Right kidney (tissue), 9 donors: Measurements from ENCODE around the gene SPATA31A3.
"Not testable (repeated sequence)": the region's sequence is repeated elsewhere in the genome, so short reads cannot be mapped to it uniquely, and the experiment has no call there.

ENCODE experiments used
- DNase-seq: peaks from one replicate; pipeline ENCODE4 v3.0.0-alpha.2; 2016
- long read RNA-seq, 8 donors: transcript quantifications; one replicate each; lab custom pipeline, GENCODE V29; 2026

Gene SPATA31A3
- long read RNA-seq, donor 1 = 0 reads
- long read RNA-seq, donor 2 = 0 reads
- long read RNA-seq, donor 3 = 0 reads
- long read RNA-seq, donor 4 = 0 reads
- long read RNA-seq, donor 5 = 0 reads
- long read RNA-seq, donor 6 = 0 reads
- long read RNA-seq, donor 7 = 0 reads
- long read RNA-seq, donor 8 = 0 reads

- not testable (repeated sequence) for DNase-seq
Observed at GRCh38 chr9:66992450-66992849, at the start of gene SPATA31A3. Gene SPATA31A3 (minus strand): TSS chr9:66992550. CDS start chr9:66992521, 29 bp downstream.

GRCh38 chr9:66952576-66952975 is 39.8 kb downstream of the SPATA31A3 start:
- DNase-seq = not testable (repeated sequence)

GRCh38 chr9:66942400-66943155 is 49.8 kb downstream of the SPATA31A3 start:
- not testable (repeated sequence) for DNase-seq

- DNase-seq = not testable (repeated sequence)
Observed at GRCh38 chr9:66939878-66940830, 52.2 kb downstream of the SPATA31A3 start.

GRCh38 chr9:66938322-66938721 is 54.0 kb downstream of the SPATA31A3 start:
- DNase-seq = not testable (repeated sequence)

- not testable (repeated sequence) for DNase-seq
Observed at GRCh38 chr9:66937662-66938061, 54.7 kb downstream of the SPATA31A3 start.
